ENCODE results near the gene LRCH4. TPM values are rescaled to one million over a fixed set of nuclear protein-coding genes. Genes with fewer than 3 reads are reported as not detected.

The LRCH4 gene
- total and polyA plus RNA-seq, 9 donors = 8.9 to 35.5 (median 25.2) TPM

GRCh38 chr7:100582041-100582579 is 3.8 kb downstream of the LRCH4 start:
- WGBS (ENCODE audit: insufficient coverage) = 92% methylated on average over 8 of the region's 20 CpGs
- no peaks in the 10 kb centered on the region for H3K27me3 ChIP-seq (ENCODE audit: control insufficient read depth, insufficient read depth, low read length)
- H3K36me3 ChIP-seq (ENCODE audit: control insufficient read depth, insufficient read depth, low read length) = peaks cover 59% of the 10 kb centered on the region
- no peak overlapping the region for H3K27ac ChIP-seq (ENCODE audit: low read length)
- H3K9me3 ChIP-seq (replicated peaks; ENCODE audit: control insufficient read depth, low read depth, low read length) = no peaks in the 10 kb centered on the region
- peaks cover 34% of the 10 kb centered on the region for H3K4me1 ChIP-seq (ENCODE audit: control insufficient read depth, insufficient read depth, low read length)
- no peak overlapping the region for H3K4me3 ChIP-seq (ENCODE audit: low read length)
- no peak for DNase-seq

GRCh38 chr7:100580466-100581283 is 5.3 kb downstream of the LRCH4 start:
- H3K4me3 ChIP-seq (ENCODE audit: low read length) = no peak overlapping the region
- WGBS (ENCODE audit: insufficient coverage) = 86% methylated on average over 6 of the region's 11 CpGs
- H3K27me3 ChIP-seq (ENCODE audit: control insufficient read depth, insufficient read depth, low read length) = no peaks in the 10 kb centered on the region
- peaks cover 73% of the 10 kb centered on the region for H3K36me3 ChIP-seq (ENCODE audit: control insufficient read depth, insufficient read depth, low read length)
- no peak overlapping the region for H3K27ac ChIP-seq (ENCODE audit: low read length)
- peaks cover 32% of the 10 kb centered on the region for H3K4me1 ChIP-seq (ENCODE audit: control insufficient read depth, insufficient read depth, low read length)
- H3K9me3 ChIP-seq (replicated peaks; ENCODE audit: control insufficient read depth, low read depth, low read length) = no peaks in the 10 kb centered on the region
- no peak for DNase-seq

GRCh38 chr7:100578246-100579183 is 7.4 kb downstream of the LRCH4 start:
- DNase-seq = no peak
- H3K36me3 ChIP-seq (ENCODE audit: control insufficient read depth, insufficient read depth, low read length) = peaks cover 92% of the 10 kb centered on the region
- H3K4me1 ChIP-seq (ENCODE audit: control insufficient read depth, insufficient read depth, low read length) = peaks cover 14% of the 10 kb centered on the region
- no peak overlapping the region for H3K27ac ChIP-seq (ENCODE audit: low read length)
- WGBS (ENCODE audit: insufficient coverage) = 80% methylated on average over 26 of the region's 28 CpGs
- H3K9me3 ChIP-seq (replicated peaks; ENCODE audit: control insufficient read depth, low read depth, low read length) = no peaks in the 10 kb centered on the region
- no peak overlapping the region for H3K4me3 ChIP-seq (ENCODE audit: low read length)
- H3K27me3 ChIP-seq (ENCODE audit: control insufficient read depth, insufficient read depth, low read length) = no peaks in the 10 kb centered on the region

GRCh38 chr7:100577507-100577906 is 8.4 kb downstream of the LRCH4 start:
- no peaks in the 10 kb centered on the region for H3K9me3 ChIP-seq (replicated peaks; ENCODE audit: control insufficient read depth, low read depth, low read length)
- no peak overlapping the region for H3K4me3 ChIP-seq (ENCODE audit: low read length)
- H3K36me3 ChIP-seq (ENCODE audit: control insufficient read depth, insufficient read depth, low read length) = peaks cover 84% of the 10 kb centered on the region
- no peak overlapping the region for H3K27ac ChIP-seq (ENCODE audit: low read length)
- peaks cover 4% of the 10 kb centered on the region for H3K4me1 ChIP-seq (ENCODE audit: control insufficient read depth, insufficient read depth, low read length)
- no peak for DNase-seq
- peaks cover 5% of the 10 kb centered on the region for H3K27me3 ChIP-seq (ENCODE audit: control insufficient read depth, insufficient read depth, low read length)
- 84% methylated on average over 14 of the region's 14 CpGs for whole genome bisulfite sequencing (ENCODE audit: insufficient coverage)

GRCh38 chr7:100577103-100577502 is 8.8 kb downstream of the LRCH4 start:
- Histone ChIP-seq H3K9me3 (replicated peaks; ENCODE audit: control insufficient read depth, low read depth, low read length) (no peaks in the 10 kb centered on the region), H3K36me3 (ENCODE audit: control insufficient read depth, insufficient read depth, low read length) (peaks cover 80% of the 10 kb centered on the region), H3K4me3 (ENCODE audit: low read length) (no peak overlapping the region), H3K27ac (ENCODE audit: low read length) (no peak overlapping the region), H3K27me3 (ENCODE audit: control insufficient read depth, insufficient read depth, low read length) (peaks cover 7% of the 10 kb centered on the region), H3K4me1 (ENCODE audit: control insufficient read depth, insufficient read depth, low read length) (no peaks in the 10 kb centered on the region)
- 89% methylated on average over 12 of the region's 24 CpGs for WGBS (ENCODE audit: insufficient coverage)
- no peak for DNase-seq

- peaks cover 74% of the 10 kb centered on the region for H3K36me3 ChIP-seq (ENCODE audit: control insufficient read depth, insufficient read depth, low read length)
- peaks cover 12% of the 10 kb centered on the region for H3K27me3 ChIP-seq (ENCODE audit: control insufficient read depth, insufficient read depth, low read length)
- no peaks in the 10 kb centered on the region for H3K4me1 ChIP-seq (ENCODE audit: control insufficient read depth, insufficient read depth, low read length)
- H3K4me3 ChIP-seq (ENCODE audit: low read length) = no peak overlapping the region
- no peak for DNase-seq
- no peak overlapping the region for H3K27ac ChIP-seq (ENCODE audit: low read length)
- no peaks in the 10 kb centered on the region for H3K9me3 ChIP-seq (replicated peaks; ENCODE audit: control insufficient read depth, low read depth, low read length)
- WGBS (ENCODE audit: insufficient coverage) = 82% methylated on average over 8 of the region's 13 CpGs
Measured at GRCh38 chr7:100576384-100576993, 9.4 kb downstream of the LRCH4 start.

GRCh38 chr7:100575746-100576383 is 10.1 kb downstream of the LRCH4 start:
- Histone ChIP-seq H3K4me3 (ENCODE audit: low read length) (no peak overlapping the region), H3K36me3 (ENCODE audit: control insufficient read depth, insufficient read depth, low read length) (peaks cover 68% of the 10 kb centered on the region), H3K27me3 (ENCODE audit: control insufficient read depth, insufficient read depth, low read length) (peaks cover 18% of the 10 kb centered on the region), H3K4me1 (ENCODE audit: control insufficient read depth, insufficient read depth, low read length) (no peaks in the 10 kb centered on the region), H3K27ac (ENCODE audit: low read length) (no peak overlapping the region), H3K9me3 (replicated peaks; ENCODE audit: control insufficient read depth, low read depth, low read length) (no peaks in the 10 kb centered on the region)
- WGBS (ENCODE audit: insufficient coverage) = 88% methylated on average over 9 of the region's 17 CpGs
- no peak for DNase-seq

- Histone ChIP-seq H3K27ac (ENCODE audit: low read length) (no peak overlapping the region), H3K36me3 (ENCODE audit: control insufficient read depth, insufficient read depth, low read length) (peaks cover 62% of the 10 kb centered on the region), H3K27me3 (ENCODE audit: control insufficient read depth, insufficient read depth, low read length) (peaks cover 25% of the 10 kb centered on the region), H3K4me3 (ENCODE audit: low read length) (no peak overlapping the region), H3K9me3 (replicated peaks; ENCODE audit: control insufficient read depth, low read depth, low read length) (no peaks in the 10 kb centered on the region), H3K4me1 (ENCODE audit: control insufficient read depth, insufficient read depth, low read length) (peaks cover 2% of the 10 kb centered on the region)
- 85% methylated on average over 11 of the region's 14 CpGs for WGBS (ENCODE audit: insufficient coverage)
- peak; percentile 5 for DNase-seq
Measured at GRCh38 chr7:100575206-100575631, 10.7 kb downstream of the LRCH4 start.

GRCh38 chr7:100574362-100575205 is 11.3 kb downstream of the LRCH4 start:
- H3K9me3 ChIP-seq (replicated peaks; ENCODE audit: control insufficient read depth, low read depth, low read length) = no peaks in the 10 kb centered on the region
- H3K27ac ChIP-seq (ENCODE audit: low read length) = no peak overlapping the region
- peaks cover 9% of the 10 kb centered on the region for H3K4me1 ChIP-seq (ENCODE audit: control insufficient read depth, insufficient read depth, low read length)
- no peak for DNase-seq
- 85% methylated on average over 21 of the region's 44 CpGs for WGBS (ENCODE audit: insufficient coverage)
- H3K27me3 ChIP-seq (ENCODE audit: control insufficient read depth, insufficient read depth, low read length) = peaks cover 31% of the 10 kb centered on the region
- no peak overlapping the region for H3K4me3 ChIP-seq (ENCODE audit: low read length)
- H3K36me3 ChIP-seq (ENCODE audit: control insufficient read depth, insufficient read depth, low read length) = peaks cover 55% of the 10 kb centered on the region
